HG03280 (cell line): ENCODE data around the gene ZC3H7B.
"Not testable (repeated sequence)": the region's sequence is repeated elsewhere in the genome, so short reads cannot be mapped to it uniquely, and the experiment has no call there.

ENCODE experiments used
- ATAC-seq: cut with Tn5 transposase; IDR thresholded peaks from one replicate; pipeline ENCODE4 v1.9.1; 2021; ENCODE audit warnings: mild to moderate bottlenecking, moderate library complexity; ENCODE audit not compliant: unreplicated experiment

ZC3H7B gene

DNA sequence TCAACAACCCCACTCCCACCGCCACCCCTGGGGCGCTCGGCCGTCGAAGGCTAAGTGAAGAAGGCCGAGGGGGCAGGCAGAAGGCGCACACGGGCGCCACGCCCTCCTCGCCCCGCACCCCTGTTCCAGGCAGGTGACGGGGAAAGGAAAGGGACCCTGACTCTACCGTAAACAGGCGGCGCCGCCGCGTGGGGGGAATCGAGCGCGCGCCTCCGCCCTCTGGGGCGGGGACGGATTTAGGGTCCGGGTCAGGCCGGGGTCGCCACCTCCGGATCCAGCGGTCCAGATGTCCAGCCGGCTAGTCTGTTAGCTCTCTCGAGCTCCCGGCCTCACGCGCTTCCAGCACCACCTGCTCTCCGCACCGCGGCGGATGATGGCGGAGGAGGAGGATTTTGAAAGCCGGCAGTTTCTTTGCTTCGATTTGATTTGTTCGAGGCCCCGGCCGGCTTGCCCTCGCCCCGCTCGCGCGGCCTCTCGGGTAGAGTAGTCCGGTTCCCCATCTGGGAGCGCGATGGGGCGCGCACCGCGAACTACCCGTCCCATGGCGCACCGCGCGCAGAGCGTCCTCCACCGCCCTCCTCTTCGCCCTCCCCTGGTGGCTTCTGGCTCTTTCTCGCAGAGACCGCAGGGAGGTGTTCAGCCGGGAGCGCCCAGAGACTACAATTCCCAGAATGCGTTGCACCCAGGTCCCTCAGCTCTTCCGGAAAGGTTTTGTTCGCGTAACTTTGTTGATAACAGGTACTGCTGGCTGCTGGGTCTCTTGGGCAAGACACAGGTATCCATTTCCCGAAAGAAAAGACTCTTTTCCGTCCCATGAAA is 15.3 kb upstream of the ZC3H7B start, which contains the start of gene RANGAP1:
Gene RANGAP1, minus strand, starts transcription at position 368 of the 819 bp plus-strand sequence. CDS start 5,143 bp downstream, outside the sequence.
- peak; percentile 94 for ATAC-seq

- ATAC-seq: peak; percentile 9
These were observed 14.7 kb upstream of the ZC3H7B start for GRCh38 chr22:41286639-41287091.

GRCh38 chr22:41288245-41288946 is 12.9 kb upstream of the ZC3H7B start:
- no peak for ATAC-seq

DNA sequence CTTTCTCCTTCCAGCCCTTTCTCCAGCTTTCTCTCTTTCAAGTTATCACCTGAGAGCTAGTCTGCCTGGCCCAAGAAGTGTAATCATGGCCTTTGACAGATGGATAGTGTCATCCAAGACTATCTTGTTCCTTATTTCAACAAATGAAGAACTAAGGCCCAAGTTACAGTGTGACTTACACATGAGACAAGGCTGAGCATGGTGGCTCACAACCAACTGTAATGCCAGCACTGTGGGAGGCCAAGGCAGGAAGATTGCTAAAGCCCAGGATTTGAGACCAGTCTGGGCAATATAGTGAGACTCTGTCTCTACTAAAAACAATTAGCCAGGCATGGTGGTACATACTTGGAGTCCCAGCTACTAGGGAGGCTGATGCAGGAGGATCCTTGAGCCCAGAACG is 11.7 kb upstream of the ZC3H7B start:
- ATAC-seq: no peak

GRCh38 chr22:41290262-41291221 is 10.8 kb upstream of the ZC3H7B start:
- no peak for ATAC-seq

- not testable (repeated sequence) for ATAC-seq
These were observed 6.5 kb upstream of the ZC3H7B start for GRCh38 chr22:41294816-41295215.

GRCh38 chr22:41296826-41297667 is 4.3 kb upstream of the ZC3H7B start:
- no peak for ATAC-seq

GRCh38 chr22:41300661-41301060 is 664 bp upstream of the ZC3H7B start:
- ATAC-seq: no peak

DNA sequence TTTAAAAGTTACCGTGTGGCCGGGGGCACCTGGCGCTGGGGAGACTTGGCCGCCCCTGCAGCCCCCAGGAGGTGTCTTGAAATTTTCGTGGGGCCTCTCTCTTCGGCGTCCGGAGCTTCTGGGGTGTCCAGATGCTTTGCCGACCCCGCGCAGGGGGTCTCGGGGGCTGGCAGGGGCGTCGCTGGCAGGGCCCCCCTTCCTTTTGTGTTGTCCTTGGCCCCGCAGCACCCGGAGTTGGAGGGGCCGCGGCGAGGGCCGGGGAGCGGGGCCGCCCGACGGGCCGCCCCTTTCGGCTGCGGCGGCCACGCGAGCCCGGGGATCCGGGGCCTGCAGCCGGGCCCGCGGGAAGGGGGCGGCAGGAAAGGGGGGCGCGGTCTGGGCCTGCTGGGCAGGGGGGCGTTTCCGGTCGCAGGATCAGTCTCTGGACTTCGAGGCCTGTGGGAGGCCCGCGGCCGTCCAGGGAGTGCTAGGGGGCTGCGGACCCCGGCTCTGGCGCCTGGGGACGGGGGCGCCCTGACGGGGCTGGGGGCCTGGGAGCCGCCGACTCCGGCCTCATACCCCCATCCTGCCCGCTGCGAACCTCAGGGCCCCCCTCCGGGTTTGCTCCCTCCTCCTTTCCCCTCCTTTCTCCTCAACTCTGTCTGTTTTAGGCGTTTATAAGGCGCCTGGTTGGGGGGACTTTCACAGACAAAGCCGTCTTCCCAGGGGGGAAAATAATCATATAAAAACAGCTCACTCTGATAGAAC is 869 bp downstream of the ZC3H7B start:
- no peak for ATAC-seq

DNA sequence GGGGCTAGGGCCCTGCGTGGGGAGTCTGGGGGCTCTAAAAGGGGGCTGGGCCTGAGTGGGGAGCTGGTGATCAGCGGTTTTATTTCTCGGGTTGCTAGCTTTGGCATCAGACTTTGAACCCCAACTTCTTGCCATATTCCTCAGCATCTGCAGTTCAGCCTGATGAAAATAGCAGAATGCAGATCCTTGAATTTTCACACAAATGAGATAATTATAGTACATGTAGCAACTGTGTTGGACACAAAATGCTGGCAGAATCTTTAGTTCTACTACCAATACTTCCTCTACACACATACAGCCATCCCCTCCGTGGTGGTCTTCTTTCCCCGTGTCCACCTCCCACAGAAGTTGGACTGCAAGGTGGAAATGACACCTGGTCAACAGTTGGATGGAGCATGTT is 1.5 kb downstream of the ZC3H7B start:
- ATAC-seq: no peak

DNA sequence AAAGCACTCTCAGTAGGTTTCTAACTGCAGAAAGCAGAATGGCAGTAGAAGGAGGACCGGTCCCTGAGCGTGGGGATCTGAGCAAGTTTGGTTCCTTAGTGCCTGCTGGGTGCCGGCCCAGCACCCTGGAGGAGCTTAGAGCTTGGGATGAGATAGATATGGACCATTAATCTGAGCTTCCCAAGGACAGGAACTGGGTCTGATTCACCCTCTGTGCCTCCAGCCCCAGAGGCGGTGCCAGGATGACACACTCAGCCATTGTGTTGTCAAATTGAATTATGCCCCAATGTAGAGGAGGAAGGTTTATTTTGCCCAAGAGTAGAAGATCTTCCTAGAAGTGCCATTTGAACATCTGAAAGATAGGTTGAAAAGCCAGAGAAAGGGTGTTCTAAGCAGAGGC is 4.3 kb downstream of the ZC3H7B start:
- ATAC-seq: no peak

GRCh38 chr22:41308054-41308453 is 6.7 kb downstream of the ZC3H7B start:
- ATAC-seq: no peak

DNA sequence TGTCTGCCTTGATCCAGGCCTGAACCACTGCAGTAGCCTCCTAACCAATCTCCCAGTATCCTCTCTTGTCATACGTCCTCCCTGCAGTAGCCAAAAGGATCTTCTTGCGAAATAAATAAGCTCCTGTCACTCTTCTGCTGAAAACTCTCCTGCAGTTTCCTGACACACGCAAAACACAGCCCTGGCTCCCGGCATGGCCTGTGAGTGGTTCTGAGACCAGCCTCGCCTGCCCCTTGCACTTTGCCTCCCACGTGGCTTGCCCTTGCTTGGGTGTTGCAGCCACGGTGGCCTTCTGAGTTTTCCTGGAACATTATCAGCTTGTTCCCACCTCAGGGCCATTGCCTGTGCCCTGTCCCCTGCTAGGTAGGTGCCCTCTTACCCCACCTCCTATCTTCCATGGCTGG is 7.2 kb downstream of the ZC3H7B start:
- ATAC-seq: no peak

DNA sequence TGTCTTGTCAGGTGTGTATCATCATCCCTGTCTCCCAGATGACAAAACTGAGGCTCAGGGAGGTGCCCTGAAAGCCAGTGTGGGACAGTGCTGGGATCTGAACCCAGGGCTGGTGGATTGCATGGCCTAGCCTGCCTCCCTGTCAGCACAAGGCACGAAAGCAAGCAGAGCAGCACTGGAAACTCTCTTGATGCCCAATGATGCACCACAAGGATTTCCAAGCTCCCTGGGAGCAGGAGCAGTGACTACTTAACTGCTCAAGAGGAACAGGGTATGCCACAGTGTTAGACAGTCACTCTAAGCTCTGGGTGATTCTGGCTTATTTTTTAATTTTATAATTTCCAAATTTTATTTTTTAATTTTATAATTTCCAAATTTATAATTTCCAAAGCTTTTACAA is 9.0 kb downstream of the ZC3H7B start:
- no peak for ATAC-seq

- no peak for ATAC-seq
These were observed 10.2 kb downstream of the ZC3H7B start for GRCh38 chr22:41311487-41311886.

DNA sequence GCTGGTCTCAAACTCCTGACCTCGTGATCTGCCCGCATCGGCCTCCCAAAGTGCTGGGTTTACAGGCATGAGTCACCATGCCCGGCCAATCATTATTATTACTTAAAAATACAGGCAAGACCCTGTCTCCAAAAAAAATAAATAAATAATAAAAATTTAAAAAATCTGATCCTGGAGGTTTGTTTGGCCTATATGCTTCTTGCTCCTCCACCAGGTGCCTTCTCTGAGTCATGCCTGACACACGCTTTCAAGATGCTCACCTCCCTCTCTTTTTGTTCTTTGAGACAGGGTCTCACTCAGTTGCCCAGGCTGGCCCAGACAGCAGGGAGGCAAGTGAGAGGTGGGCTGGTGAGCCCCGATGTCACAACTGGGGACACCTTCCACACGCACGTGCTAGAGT is 13.5 kb downstream of the ZC3H7B start:
- no peak for ATAC-seq

DNA sequence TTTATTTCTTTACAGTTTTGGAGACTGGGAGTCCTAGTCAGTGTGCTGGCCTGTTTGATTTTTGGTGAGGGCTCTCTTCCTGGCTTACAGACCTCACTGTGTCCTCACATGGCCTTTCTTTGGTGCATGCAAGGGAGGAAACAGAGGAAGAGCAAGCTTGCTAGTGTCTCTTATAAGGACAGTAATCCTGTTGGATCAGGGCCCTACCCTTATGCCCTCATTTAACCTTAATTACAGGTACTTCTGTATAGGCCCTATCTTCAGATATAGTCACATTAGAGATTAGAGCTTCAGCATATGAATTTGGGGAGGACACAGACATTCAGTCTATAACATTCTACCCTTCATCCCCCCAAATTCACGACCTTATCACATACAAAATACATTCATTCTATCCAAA is 14.3 kb downstream of the ZC3H7B start:
- no peak for ATAC-seq

- no peak for ATAC-seq
These were observed 19.3 kb downstream of the ZC3H7B start for GRCh38 chr22:41320416-41321240.
